Omental fat pad (tissue), 4 donors: ENCODE results near the gene RBM24. TPM values are rescaled to one million over a fixed set of nuclear protein-coding genes. Genes with fewer than 3 reads are reported as not detected.

Experiments used
- ATAC-seq: fragments of 150-250 bp; one replicate; pipeline ENCODE4 v1.9.1; 2016; ENCODE audit warnings: mild to moderate bottlenecking, moderate library complexity; ENCODE audit not compliant: low FRiP score
- DNase-seq: peaks from one replicate; pipeline ENCODE4 v3.0.0-alpha.2; 2019; ENCODE audit warnings: low spot score
- CTCF ChIP-seq, 3 donors: fragments of 450-650 bp; IDR thresholded peaks; one replicate each; pipeline ENCODE4 v1.5.1; 2016 to 2017; ENCODE audit warnings: antibody characterized with exemption in 3 of 3, mild to moderate bottlenecking in 3 of 3, moderate library complexity in 2 of 3
- total RNA-seq, 4 donors: library from RNA; depleted of rRNA; stranded (reverse); fragments of >200 nt; gene quantifications; one replicate each; pipeline ENCODE4 v1.1.0, GENCODE V29; 2016

RBM24 gene
- total RNA-seq, 4 donors from 2014 or later: 0.84 to 2.2 (median 1.4) TPM

- DNase-seq (no peak), ATAC-seq (no peak)
- no peak for TF ChIP-seq CTCF (IDR thresholded peaks at IDR 0.05)
Measured at GRCh38 chr6:17251953-17252352, 29.2 kb upstream of the RBM24 start.

- DNase-seq: no peak
- TF ChIP-seq CTCF (IDR thresholded peaks at IDR 0.05): no peak
- no peak for ATAC-seq
Measured at GRCh38 chr6:17258749-17259148, 22.4 kb upstream of the RBM24 start.

GRCh38 chr6:17265570-17265969 is 15.6 kb upstream of the RBM24 start:
- DNase-seq (no peak), ATAC-seq (no peak)
- no peak for TF ChIP-seq CTCF (IDR thresholded peaks at IDR 0.05)

- no peak for TF ChIP-seq CTCF (IDR thresholded peaks at IDR 0.05)
- ATAC-seq (no peak), DNase-seq (no peak)
Measured at GRCh38 chr6:17267566-17267965, 13.6 kb upstream of the RBM24 start.

- TF ChIP-seq CTCF (IDR thresholded peaks at IDR 0.05): no peak
- no peak for ATAC-seq
- DNase-seq: no peak
Measured at GRCh38 chr6:17268114-17268513, 13.0 kb upstream of the RBM24 start.

GRCh38 chr6:17269840-17270239 is 11.3 kb upstream of the RBM24 start:
- ATAC-seq: no peak
- DNase-seq: no peak
- no peak for TF ChIP-seq CTCF (IDR thresholded peaks at IDR 0.05)

- no peak for TF ChIP-seq CTCF (IDR thresholded peaks at IDR 0.05)
- DNase-seq (no peak), ATAC-seq (no peak)
Measured at GRCh38 chr6:17271628-17272027, 9.5 kb upstream of the RBM24 start.
